ENCODE results near the gene TAF6L. TPM values are rescaled to one million over a fixed set of nuclear protein-coding genes. Genes with fewer than 3 reads are reported as not detected.
A peak's percentile ranks its signal among the peaks of the same experiment; 100 is the strongest.

TAF6L gene
- total and polyA plus RNA-seq, 9 of the 15 experiments (the other 6 are each of a cell fraction or from before 2014, with no cell fraction given): 0.04 to 45.5 (median 20.8) TPM

DNA sequence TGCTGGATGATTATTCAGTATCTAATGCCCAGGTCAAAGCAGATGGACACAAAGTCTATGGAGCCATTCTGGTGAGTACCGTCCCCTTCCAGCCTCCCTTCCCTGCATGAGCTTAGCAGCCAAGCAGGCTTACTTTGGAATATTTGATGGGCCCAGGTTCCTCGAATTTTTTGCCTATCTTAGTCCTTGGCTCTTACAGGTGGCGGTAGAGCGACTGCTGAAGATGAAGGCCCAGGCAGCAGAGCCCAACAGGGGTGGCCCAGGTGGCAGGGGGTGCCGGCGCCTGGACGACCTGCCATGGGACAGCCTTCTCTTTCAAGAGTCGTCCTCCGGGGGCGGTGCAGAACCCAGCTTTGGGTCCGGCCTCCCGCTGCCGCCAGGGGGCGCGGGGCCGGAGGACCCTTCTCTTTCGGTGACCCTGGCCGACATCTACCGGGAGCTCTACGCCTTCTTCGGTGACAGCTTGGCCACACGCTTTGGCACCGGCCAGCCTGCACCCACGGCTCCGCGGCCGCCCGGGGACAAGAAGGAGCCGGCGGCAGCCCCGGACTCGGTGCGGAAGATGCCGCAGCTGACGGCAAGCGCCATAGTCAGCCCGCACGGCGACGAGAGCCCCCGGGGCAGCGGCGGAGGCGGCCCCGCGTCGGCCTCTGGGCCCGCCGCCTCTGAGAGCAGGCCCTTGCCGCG is 15.3 kb downstream of the TAF6L start (continued):
- no peak for TF ChIP-seq ZFP30 (CRISPR knock-in tag; IDR thresholded peaks at IDR 0.05; ENCODE audit: borderline replicate concordance)
- no peak for TF ChIP-seq ZC3H11A (IDR thresholded peaks at IDR 0.05; ENCODE audit: low read depth, low read length)
- TF ChIP-seq RB1 (IDR thresholded peaks at IDR 0.05; ENCODE audit: low read depth): peak; percentile 64
- peak; percentile 57 for TF ChIP-seq CCNT2 (IDR thresholded peaks at IDR 0.05; ENCODE audit: borderline replicate concordance, extremely low read depth, insufficient read length, low read depth, low read length)
- no peak for TF ChIP-seq ZNF175 (CRISPR knock-in tag; IDR thresholded peaks at IDR 0.05; ENCODE audit: low read depth)
- no peak for TF ChIP-seq CREBBP (IDR thresholded peaks at IDR 0.05; ENCODE audit: low read depth, low read length)
- TF ChIP-seq TARDBP (IDR thresholded peaks at IDR 0.05): 0 out of 2 replicates have a peak, but pooled peaks have one; percentile 11
- TF ChIP-seq MYC (IDR thresholded peaks at IDR 0.05; ENCODE audit: low read depth, low read length): no peak
- TF ChIP-seq MYC (CRISPR knock-in tag; IDR thresholded peaks at IDR 0.05; ENCODE audit: borderline replicate concordance, low read depth): no peak
- TF ChIP-seq, protein P1, sequence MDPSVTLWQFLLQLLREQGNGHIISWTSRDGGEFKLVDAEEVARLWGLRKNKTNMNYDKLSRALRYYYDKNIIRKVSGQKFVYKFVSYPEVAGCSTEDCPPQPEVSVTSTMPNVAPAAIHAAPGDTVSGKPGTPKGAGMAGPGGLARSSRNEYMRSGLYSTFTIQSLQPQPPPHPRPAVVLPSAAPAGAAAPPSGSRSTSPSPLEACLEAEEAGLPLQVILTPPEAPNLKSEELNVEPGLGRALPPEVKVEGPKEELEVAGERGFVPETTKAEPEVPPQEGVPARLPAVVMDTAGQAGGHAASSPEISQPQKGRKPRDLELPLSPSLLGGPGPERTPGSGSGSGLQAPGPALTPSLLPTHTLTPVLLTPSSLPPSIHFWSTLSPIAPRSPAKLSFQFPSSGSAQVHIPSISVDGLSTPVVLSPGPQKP (CRISPR knock-in tag; IDR thresholded peaks at IDR 0.05): no peak
- no peak for TF ChIP-seq ZFPM2 (CRISPR knock-in tag; IDR thresholded peaks at IDR 0.05)
- no peak for TF ChIP-seq NCOR1 (IDR thresholded peaks at IDR 0.05)
- TF ChIP-seq, protein P2, sequence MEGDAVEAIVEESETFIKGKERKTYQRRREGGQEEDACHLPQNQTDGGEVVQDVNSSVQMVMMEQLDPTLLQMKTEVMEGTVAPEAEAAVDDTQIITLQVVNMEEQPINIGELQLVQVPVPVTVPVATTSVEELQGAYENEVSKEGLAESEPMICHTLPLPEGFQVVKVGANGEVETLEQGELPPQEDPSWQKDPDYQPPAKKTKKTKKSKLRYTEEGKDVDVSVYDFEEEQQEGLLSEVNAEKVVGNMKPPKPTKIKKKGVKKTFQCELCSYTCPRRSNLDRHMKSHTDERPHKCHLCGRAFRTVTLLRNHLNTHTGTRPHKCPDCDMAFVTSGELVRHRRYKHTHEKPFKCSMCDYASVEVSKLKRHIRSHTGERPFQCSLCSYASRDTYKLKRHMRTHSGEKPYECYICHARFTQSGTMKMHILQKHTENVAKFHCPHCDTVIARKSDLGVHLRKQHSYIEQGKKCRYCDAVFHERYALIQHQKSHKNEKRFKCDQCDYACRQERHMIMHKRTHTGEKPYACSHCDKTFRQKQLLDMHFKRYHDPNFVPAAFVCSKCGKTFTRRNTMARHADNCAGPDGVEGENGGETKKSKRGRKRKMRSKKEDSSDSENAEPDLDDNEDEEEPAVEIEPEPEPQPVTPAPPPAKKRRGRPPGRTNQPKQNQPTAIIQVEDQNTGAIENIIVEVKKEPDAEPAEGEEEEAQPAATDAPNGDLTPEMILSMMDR (IDR thresholded peaks at IDR 0.05 in 2 of 3, conservative IDR thresholded peaks at IDR 0.05 in 1 of 3; ENCODE audit: insufficient read depth in 2 of 3, low read depth in 1 of 3, low read length in 3 of 3): peak; percentile 98 to 100 (median 100)
- TF ChIP-seq SUPT5H (IDR thresholded peaks at IDR 0.05): no peak
- TF ChIP-seq, protein P3, sequence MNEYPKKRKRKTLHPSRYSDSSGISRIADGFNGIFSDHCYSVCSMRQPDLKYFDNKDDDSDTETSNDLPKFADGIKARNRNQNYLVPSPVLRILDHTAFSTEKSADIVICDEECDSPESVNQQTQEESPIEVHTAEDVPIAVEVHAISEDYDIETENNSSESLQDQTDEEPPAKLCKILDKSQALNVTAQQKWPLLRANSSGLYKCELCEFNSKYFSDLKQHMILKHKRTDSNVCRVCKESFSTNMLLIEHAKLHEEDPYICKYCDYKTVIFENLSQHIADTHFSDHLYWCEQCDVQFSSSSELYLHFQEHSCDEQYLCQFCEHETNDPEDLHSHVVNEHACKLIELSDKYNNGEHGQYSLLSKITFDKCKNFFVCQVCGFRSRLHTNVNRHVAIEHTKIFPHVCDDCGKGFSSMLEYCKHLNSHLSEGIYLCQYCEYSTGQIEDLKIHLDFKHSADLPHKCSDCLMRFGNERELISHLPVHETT (CRISPR knock-in tag; conservative IDR thresholded peaks at IDR 0.05 in 1 of 2, IDR thresholded peaks at IDR 0.05 in 1 of 2): peak in 1 of 2 experiments; percentile 82; a peak in 2 of 4 replicates
- no peak for TF ChIP-seq ZNF354B (CRISPR knock-in tag; IDR thresholded peaks at IDR 0.05)
- no peak for TF ChIP-seq SRSF7 (optimal IDR thresholded peaks at IDR 0.05; ENCODE audit: low read depth, low read length)
- TF ChIP-seq, protein P4, sequence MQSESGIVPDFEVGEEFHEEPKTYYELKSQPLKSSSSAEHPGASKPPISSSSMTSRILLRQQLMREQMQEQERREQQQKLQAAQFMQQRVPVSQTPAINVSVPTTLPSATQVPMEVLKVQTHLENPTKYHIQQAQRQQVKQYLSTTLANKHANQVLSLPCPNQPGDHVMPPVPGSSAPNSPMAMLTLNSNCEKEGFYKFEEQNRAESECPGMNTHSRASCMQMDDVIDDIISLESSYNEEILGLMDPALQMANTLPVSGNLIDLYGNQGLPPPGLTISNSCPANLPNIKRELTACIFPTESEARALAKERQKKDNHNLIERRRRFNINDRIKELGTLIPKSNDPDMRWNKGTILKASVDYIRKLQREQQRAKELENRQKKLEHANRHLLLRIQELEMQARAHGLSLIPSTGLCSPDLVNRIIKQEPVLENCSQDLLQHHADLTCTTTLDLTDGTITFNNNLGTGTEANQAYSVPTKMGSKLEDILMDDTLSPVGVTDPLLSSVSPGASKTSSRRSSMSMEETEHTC (IDR thresholded peaks at IDR 0.05): no peak
- TF ChIP-seq, protein P5, sequence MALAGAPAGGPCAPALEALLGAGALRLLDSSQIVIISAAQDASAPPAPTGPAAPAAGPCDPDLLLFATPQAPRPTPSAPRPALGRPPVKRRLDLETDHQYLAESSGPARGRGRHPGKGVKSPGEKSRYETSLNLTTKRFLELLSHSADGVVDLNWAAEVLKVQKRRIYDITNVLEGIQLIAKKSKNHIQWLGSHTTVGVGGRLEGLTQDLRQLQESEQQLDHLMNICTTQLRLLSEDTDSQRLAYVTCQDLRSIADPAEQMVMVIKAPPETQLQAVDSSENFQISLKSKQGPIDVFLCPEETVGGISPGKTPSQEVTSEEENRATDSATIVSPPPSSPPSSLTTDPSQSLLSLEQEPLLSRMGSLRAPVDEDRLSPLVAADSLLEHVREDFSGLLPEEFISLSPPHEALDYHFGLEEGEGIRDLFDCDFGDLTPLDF (CRISPR knock-in tag; IDR thresholded peaks at IDR 0.05): no peak
- TF ChIP-seq CTBP1 (IDR thresholded peaks at IDR 0.05; ENCODE audit: borderline replicate concordance): no peak; the same call in none of the 2 replicates
- no peak for TF ChIP-seq SMARCB1 (IDR thresholded peaks at IDR 0.05; ENCODE audit: insufficient read length, low read depth)
